OCI-LY3 (cell line): ENCODE measurements around the gene SPATA31C1.

Experiments
- H2AFZ ChIP-seq: fragments of 200-600, 300-600 bp; shearing (Covaris generic); 2 replicates; pipeline ENCODE4 v1.6.0; 2014; ENCODE audit warnings: antibody characterized with exemption, low read depth, low read length
- H3K27ac ChIP-seq: fragments of 200-600, 300-600 bp; sonication (generic); 2 replicates; pipeline ENCODE4 v1.5.1; 2014; ENCODE audit warnings: mild to moderate bottlenecking, low read length, moderate library complexity, mixed read lengths
- H3K27me3 ChIP-seq: fragments of 200-600, 300-600 bp; sonication (generic); 2 replicates; pipeline ENCODE4 v1.6.1; 2014; ENCODE audit warnings: low read depth, low read length, mixed read lengths
- H3K36me3 ChIP-seq: fragments of 200-600, 300-600 bp; sonication (generic); replicated peaks from 2 replicates; pipeline ENCODE3; 2014; ENCODE audit warnings: low read depth, low read length, mixed read lengths
- H3K4me1 ChIP-seq: fragments of 300-600, 200-600 bp; sonication (generic); 2 replicates; pipeline ENCODE4 v1.6.1; 2014; ENCODE audit warnings: low read length, mixed read lengths
- H3K4me2 ChIP-seq: fragments of 200-600, 300-600 bp; sonication (generic); 2 replicates; pipeline ENCODE4 v1.6.1; 2014; ENCODE audit warnings: low read length, mixed read lengths
- H3K4me3 ChIP-seq: fragments of 300-600, 200-600 bp; sonication (generic); 2 replicates; pipeline ENCODE4 v1.5.1; 2014; ENCODE audit warnings: antibody characterized with exemption, mild to moderate bottlenecking, low read length, moderate library complexity
- H3K79me2 ChIP-seq: fragments of 300-600, 200-600 bp; shearing (Covaris generic); 2 replicates; pipeline ENCODE4 v1.6.1; 2014; ENCODE audit warnings: mild to moderate bottlenecking, low read length, mixed read lengths
- H3K9ac ChIP-seq: fragments of 300-600, 200-600 bp; shearing (Covaris generic); 2 replicates; pipeline ENCODE4 v1.6.0; 2014; ENCODE audit warnings: mild to moderate bottlenecking, low read length, moderate library complexity
- H3K9me3 ChIP-seq: fragments of 200-600, 300-600 bp; shearing (Covaris generic); 2 replicates; pipeline ENCODE4 v1.6.1; 2014; ENCODE audit warnings: low read length, mixed read lengths; ENCODE audit not compliant: insufficient read depth
- H4K20me1 ChIP-seq: fragments of 200-600, 300-600 bp; sonication (generic); 2 replicates; pipeline ENCODE4 v1.6.1; 2016; ENCODE audit warnings: low read length, mixed read lengths; ENCODE audit not compliant: insufficient read depth
- CTCF ChIP-seq: fragments of 200-600, 300-600 bp; sonication (generic); IDR thresholded peaks from 2 replicates; pipeline ENCODE4 v1.5.1; 2014; ENCODE audit warnings: antibody characterized with exemption, low read length, low read depth
- EZH2phosphoT487 ChIP-seq: fragments of 200-600 bp; shearing (Covaris generic); IDR thresholded peaks from 2 replicates; pipeline ENCODE4 v1.6.1; 2018; ENCODE audit warnings: antibody characterized with exemption, mixed run types, low read depth

SPATA31C1 gene

DNA sequence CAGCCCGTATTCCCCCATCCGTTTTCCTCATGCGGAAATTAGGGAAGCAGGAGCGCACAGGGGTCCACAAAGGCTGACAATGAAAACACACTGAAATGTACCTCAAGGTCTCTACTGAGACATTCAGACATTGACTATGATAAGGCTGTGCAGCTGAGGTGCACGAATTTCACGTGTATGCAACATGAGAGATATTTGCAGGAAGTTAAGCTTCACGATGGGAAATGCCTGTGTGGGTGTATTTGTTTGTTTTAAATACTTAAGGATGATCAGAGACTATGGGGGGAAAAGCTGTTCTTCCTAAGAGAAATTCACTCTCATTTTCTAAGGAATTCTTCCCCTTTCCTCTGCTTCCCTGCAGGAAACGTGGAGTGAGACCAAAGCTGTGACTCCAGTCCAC, 37.6 kb upstream of the SPATA31C1 start:
- H3K27me3 ChIP-seq = no peaks in the 10 kb centered on the region
- no peaks in the 10 kb centered on the region for H3K4me1 ChIP-seq
- no peak overlapping the region for H3K27ac ChIP-seq
- H3K36me3 ChIP-seq = no peaks in the 10 kb centered on the region
- no peak overlapping the region for H2AFZ ChIP-seq
- TF ChIP-seq CTCF = no peak
- TF ChIP-seq EZH2phosphoT487 = no peak
- no peak overlapping the region for H3K4me3 ChIP-seq
- H3K4me2 ChIP-seq = no peak overlapping the region
- H3K79me2 ChIP-seq = no peaks in the 10 kb centered on the region
- H4K20me1 ChIP-seq = no peaks in the 10 kb centered on the region
- no peak overlapping the region for H3K9ac ChIP-seq
- H3K9me3 ChIP-seq = no peaks in the 10 kb centered on the region

GRCh38 chr9:87880683-87881082, 37.1 kb upstream of the SPATA31C1 start:
- TF ChIP-seq EZH2phosphoT487 = no peak
- TF ChIP-seq CTCF = no peak
- Histone ChIP-seq H2AFZ (no peak overlapping the region), H3K4me1 (no peaks in the 10 kb centered on the region), H3K4me3 (no peak overlapping the region), H3K27me3 (no peaks in the 10 kb centered on the region), H3K4me2 (no peak overlapping the region), H3K9me3 (no peaks in the 10 kb centered on the region), H3K36me3 (no peaks in the 10 kb centered on the region), H3K27ac (no peak overlapping the region), H4K20me1 (no peaks in the 10 kb centered on the region), H3K9ac (no peak overlapping the region), H3K79me2 (no peaks in the 10 kb centered on the region)

DNA sequence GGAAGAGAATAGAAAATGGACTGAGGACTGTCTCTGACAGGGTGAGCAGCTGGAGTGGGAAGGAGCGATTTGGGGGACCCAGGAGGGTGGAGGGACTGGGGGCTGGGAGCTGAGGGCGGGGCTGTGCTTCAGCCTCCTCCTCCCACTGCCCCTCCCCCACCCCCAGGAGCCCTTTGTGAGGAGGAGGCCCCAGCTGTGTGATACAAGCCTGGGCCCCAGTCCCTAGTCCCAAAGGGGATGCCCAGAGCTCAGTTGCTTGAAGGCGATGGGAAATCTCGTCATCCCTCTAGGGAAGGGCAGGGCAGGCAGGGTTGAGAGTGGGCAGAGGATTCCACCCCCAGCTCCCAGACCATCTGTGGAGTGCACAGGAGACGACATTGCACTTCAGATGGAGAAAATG, 35.1 kb upstream of the SPATA31C1 start, which contains the start of gene SPATA31E1:
Gene SPATA31E1 (plus strand): TSS at position 251 of the 400 bp plus-strand sequence. CDS start 15 bp downstream, at position 266.
- H3K79me2 ChIP-seq = no peaks in the 10 kb centered on the region
- no peaks in the 10 kb centered on the region for H3K9me3 ChIP-seq
- TF ChIP-seq EZH2phosphoT487 = no peak
- no peak for TF ChIP-seq CTCF
- H3K27me3 ChIP-seq = no peaks in the 10 kb centered on the region
- H3K4me3 ChIP-seq = no peak within 1 kb of the TSS
- H3K4me2 ChIP-seq = no peak within 1 kb of the TSS
- H3K36me3 ChIP-seq = no peaks in the 10 kb centered on the region
- no peaks in the 10 kb centered on the region for H3K4me1 ChIP-seq
- no peaks in the 10 kb centered on the region for H4K20me1 ChIP-seq
- H2AFZ ChIP-seq = no peak within 1 kb of the TSS
- no peak within 1 kb of the TSS for H3K9ac ChIP-seq
- no peak within 1 kb of the TSS for H3K27ac ChIP-seq

- Histone ChIP-seq H3K36me3 (no peaks in the 10 kb centered on the region), H3K27me3 (no peaks in the 10 kb centered on the region), H4K20me1 (no peaks in the 10 kb centered on the region), H3K4me3 (no peak overlapping the region), H2AFZ (no peak overlapping the region), H3K9me3 (no peaks in the 10 kb centered on the region), H3K27ac (no peak overlapping the region), H3K79me2 (no peaks in the 10 kb centered on the region), H3K9ac (no peak overlapping the region), H3K4me2 (no peak overlapping the region), H3K4me1 (no peaks in the 10 kb centered on the region)
- no peak for TF ChIP-seq CTCF
These were observed 34.5 kb upstream of the SPATA31C1 start for GRCh38 chr9:87883274-87883673.
